H1 (cell line): ENCODE results near the gene ZNF672.

Source experiments
- ATF2 ChIP-seq: IDR thresholded peaks from 2 replicates; pipeline ENCODE4 v1.6.1; 2012; ENCODE audit warnings: low read length, inconsistent platforms
- CTCF ChIP-seq, 3 experiments: IDR thresholded peaks; 1 replicate in 2 of 3; 2 replicates in 1 of 3; pipeline versions ENCODE4 v1.5.1 to v1.6.1; 2011; ENCODE audit warnings: low read length in 3 of 3, mild to moderate bottlenecking in 3 of 3, inconsistent platforms in 2 of 3, low read depth in 1 of 3, moderate library complexity in 1 of 3; ENCODE audit not compliant: insufficient read depth in 1 of 3; ENCODE audit errors: control extremely low read depth in 1 of 3
- EP300 ChIP-seq, 2 experiments: IDR thresholded peaks; 1 replicate in 1 of 2; 2 replicates in 1 of 2; pipeline ENCODE4 v1.6.1; 2011 to 2012; ENCODE audit warnings: low read depth in 2 of 2, low read length in 2 of 2, mild to moderate bottlenecking in 2 of 2, borderline replicate concordance in 1 of 2, inconsistent platforms in 1 of 2, moderate library complexity in 1 of 2
- FOSL1 ChIP-seq: IDR thresholded peaks from 2 replicates; pipeline ENCODE4 v1.6.1; 2011; ENCODE audit warnings: mild to moderate bottlenecking, low read depth, low read length, moderate library complexity; ENCODE audit not compliant: insufficient read depth
- JUND ChIP-seq: IDR thresholded peaks from 2 replicates; pipeline ENCODE4 v1.6.1; 2011; ENCODE audit warnings: mild to moderate bottlenecking, improper control_type of control experiment, low read length
- MAFK ChIP-seq: IDR thresholded peaks from 2 replicates; pipeline ENCODE4 v1.6.1; 2012; ENCODE audit warnings: low read depth, mild to moderate bottlenecking, improper control_type of control experiment, low read length
- NRF1 ChIP-seq: IDR thresholded peaks from 2 replicates; pipeline ENCODE4 v1.6.1; 2011; ENCODE audit warnings: mild to moderate bottlenecking, low read depth, low read length, improper control_type of control experiment
- RAD21 ChIP-seq, 2 experiments: IDR thresholded peaks in 1 of 2; conservative IDR thresholded peaks in 1 of 2; 2 replicates each; pipeline ENCODE4 v1.6.1; 2011; ENCODE audit warnings: low read depth in 2 of 2, low read length in 2 of 2, improper control_type of control experiment in 1 of 2, inconsistent platforms in 1 of 2, mild to moderate bottlenecking in 1 of 2, moderate library complexity in 1 of 2
- SUZ12 ChIP-seq: fragments of 200-600 bp; sonication (generic); IDR thresholded peaks from 2 replicates; pipeline ENCODE4 v1.6.1; 2012; ENCODE audit warnings: mild to moderate bottlenecking, inconsistent platforms, low read length, moderate library complexity, mixed read lengths
- TBP ChIP-seq: IDR thresholded peaks from 2 replicates; pipeline ENCODE4 v1.6.1; 2011; ENCODE audit warnings: low read depth, low read length, improper control_type of control experiment
- USF2 ChIP-seq: IDR thresholded peaks from 2 replicates; pipeline ENCODE4 v1.6.1; 2011; ENCODE audit warnings: low read length, improper control_type of control experiment

GRCh38 chr1:248812736-248813425 lies 25.1 kb upstream of the ZNF672 start:
- TF ChIP-seq CTCF (IDR thresholded peaks at IDR 0.05; ENCODE audit: control extremely low read depth in 1 of 3, insufficient read depth in 1 of 3, low read depth in 1 of 3, low read length in 3 of 3) (no peak), JUND (no peak), EP300 (IDR thresholded peaks at IDR 0.05; ENCODE audit: borderline replicate concordance in 1 of 2, low read depth in 2 of 2, low read length in 2 of 2) (no peak), NRF1 (no peak), MAFK (no peak), FOSL1 (no peak), TBP (no peak), SUZ12 (no peak), RAD21 (IDR thresholded peaks at IDR 0.05 in 1 of 2, conservative IDR thresholded peaks at IDR 0.05 in 1 of 2; ENCODE audit: low read depth in 2 of 2, low read length in 2 of 2) (no peak), USF2 (no peak), ATF2 (no peak)
